HG03139 (cell line): ENCODE results near the gene RHOXF2.
"Not testable (repeated sequence)": the region's sequence is repeated elsewhere in the genome, so short reads cannot be mapped to it uniquely, and the experiment has no call there.

Source experiments
- ATAC-seq: cut with Tn5 transposase; IDR thresholded peaks from one replicate; pipeline ENCODE4 v1.9.1; 2021; ENCODE audit not compliant: unreplicated experiment

Gene RHOXF2

DNA sequence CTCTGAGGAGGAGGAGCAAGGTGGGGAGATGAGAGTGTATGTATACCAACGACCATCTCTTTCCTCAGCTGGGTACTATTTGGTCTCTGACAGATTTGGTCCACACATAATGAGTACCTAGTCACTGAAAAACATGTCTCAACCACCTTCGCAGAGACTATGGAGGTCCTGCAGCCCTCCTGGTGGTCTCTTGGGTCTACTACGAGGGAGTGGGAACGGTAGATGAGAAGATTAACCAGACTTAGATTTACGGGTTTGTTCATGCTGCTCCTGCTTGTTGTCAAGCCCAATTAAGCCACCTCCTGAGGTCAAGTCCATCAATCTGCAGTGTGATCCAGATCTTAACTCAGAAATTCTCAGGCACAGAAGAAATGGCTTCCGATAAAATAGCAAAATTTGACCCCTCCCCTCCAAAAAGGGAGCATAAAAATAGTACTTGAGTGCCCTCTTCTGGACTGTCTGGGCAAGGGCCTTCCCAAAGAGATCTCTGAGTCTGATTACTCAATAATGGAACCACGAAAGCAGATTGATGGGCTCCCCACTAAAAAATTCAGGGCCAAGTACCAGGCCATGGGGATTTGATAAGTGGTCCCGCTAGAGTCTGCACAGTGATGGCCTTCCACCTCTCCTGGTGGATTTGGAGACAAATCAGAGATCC is 38.3 kb downstream of the RHOXF2 start:
- not testable (repeated sequence) for ATAC-seq

DNA sequence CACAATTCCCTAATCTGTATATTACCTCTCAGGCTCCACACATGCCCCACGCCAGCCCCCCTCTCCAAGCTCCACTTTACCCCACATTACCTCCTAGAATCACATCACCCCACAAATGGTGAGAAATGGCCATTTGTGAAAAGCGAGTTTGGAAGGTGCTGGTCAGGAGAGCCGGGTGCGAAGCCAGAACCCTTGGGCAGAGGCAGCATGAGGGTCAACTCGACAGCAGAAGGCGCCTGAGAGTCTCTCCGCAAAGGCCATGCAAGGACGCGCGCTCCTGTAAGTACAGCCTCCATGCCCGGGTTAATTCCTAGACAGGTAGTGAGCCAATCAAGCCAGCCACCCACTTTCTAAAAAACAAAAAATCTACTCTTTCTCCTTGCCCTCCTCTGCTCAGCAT is 42.4 kb downstream of the RHOXF2 start:
- no peak for ATAC-seq

GRCh38 chrX:120205816-120206753 is 47.7 kb downstream of the RHOXF2 start:
- no peak for ATAC-seq

DNA sequence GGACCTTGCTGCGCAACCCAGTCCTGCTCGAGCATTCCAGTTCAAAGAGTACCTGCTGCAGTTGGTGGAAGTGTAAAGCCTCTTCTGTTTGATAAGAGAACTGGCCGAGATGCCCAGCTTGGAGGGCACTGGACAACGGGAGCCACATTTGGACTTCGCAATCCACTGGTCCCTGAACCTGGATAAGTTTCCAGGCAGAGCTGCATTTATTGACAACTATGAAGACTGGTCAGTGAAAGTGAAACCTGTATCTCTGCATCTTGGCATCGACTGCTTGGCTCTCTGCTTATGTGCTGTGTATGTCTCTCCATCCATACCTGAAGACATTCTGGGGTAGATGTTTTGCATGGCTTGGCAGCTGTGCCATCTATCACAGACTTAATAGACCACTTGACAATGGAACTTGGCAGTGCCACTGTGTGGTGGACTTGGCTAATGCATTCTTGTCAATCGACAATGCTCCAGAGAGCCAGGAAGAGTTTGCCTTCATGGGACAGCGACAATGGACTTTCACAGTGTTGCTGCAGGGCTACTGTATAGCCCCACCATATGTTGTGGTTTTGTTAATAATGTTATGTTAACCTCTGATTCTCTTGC is 48.7 kb downstream of the RHOXF2 start:
- no peak for ATAC-seq

DNA sequence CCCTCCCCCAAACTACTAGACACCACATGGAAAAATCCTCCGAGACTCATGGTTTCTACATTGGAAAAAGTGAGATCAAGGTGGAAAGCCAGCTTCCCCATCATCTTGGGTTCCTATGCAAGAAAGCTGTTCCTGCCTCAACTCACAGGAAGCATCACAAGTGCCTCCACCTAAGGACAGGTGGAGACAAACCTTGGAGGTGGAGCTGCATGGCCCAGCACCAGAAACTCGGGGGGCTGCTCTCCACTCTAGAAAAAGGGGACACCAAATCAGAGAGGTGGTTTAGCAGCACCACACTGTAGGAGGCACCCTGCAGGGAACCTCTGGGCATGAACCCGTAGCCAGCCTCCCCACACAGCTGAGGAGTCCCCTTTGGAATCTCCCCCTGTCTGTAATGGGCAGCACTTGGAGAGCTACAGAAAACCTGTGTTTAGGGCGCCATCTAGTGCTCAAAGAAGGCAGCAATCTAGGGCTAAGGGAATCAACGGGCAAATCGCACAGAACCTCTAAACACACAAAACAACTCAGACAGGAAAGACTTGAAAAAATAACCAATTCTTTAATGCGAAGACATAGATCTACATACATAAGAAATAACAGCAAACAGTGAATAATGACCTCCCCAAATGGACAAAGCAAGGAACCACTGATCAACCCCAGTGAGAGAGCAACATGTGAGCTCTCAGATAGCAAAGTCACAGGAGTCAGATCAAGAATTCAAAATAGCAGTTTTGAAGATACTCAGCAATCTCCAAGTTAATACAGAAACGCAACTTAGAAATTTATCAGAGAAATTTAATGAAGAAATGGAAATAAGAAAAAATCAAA is 55.2 kb downstream of the RHOXF2 start:
- no peak for ATAC-seq
